Measurements from ENCODE around the gene STXBP6.

- TF ChIP-seq CTCF (IDR thresholded peaks at IDR 0.05; ENCODE audit: insufficient read depth, low read length, poor library complexity, severe bottlenecking): no peak
- TF ChIP-seq EZH2phosphoT487 (conservative IDR thresholded peaks at IDR 0.05; ENCODE audit: low read length): no peak
Measured at GRCh38 chr14:24897793-24898192, 152.2 kb downstream of the STXBP6 start.

Measured in SU-DHL-6 (cell line).